Keratinocyte (primary cell): ENCODE measurements around the gene DRD3.

Experiments used
- EZH2 ChIP-seq: IDR thresholded peaks from one replicate; pipeline ENCODE4 v1.6.1; 2012; ENCODE audit warnings: inconsistent platforms, mild to moderate bottlenecking, low read length, moderate library complexity
- TF ChIP-seq, protein P1 (sequence below), 3 experiments: IDR thresholded peaks in 1 of 3; conservative IDR thresholded peaks in 1 of 3; optimal IDR thresholded peaks in 1 of 3; 2 replicates in 2 of 3; 3 replicates in 1 of 3; pipeline versions ENCODE3 to v1.5.1; 2011; ENCODE audit warnings: low read length in 3 of 3, mild to moderate bottlenecking in 3 of 3, moderate library complexity in 2 of 3, control low read depth in 1 of 3, inconsistent platforms in 1 of 3; ENCODE audit not compliant: insufficient read depth in 2 of 3; ENCODE audit errors: extremely low read depth in 1 of 3

DNA sequence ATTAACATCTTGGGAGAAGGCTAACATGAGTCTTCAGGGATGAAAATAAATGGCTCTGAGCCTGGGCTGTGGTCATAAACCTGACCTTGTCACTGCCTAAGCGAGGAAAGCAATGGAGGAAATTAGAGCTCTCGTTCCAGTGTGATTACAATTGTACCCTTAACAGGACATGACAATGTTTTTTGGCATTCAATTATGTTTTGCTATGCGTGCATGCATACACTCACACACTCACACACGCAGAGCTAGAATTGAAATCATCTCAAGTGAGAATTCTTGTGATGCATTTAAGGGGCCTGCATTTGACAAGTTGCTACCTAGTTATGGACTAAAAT is 34.4 kb upstream of the DRD3 start:
- TF ChIP-seq, protein P1, sequence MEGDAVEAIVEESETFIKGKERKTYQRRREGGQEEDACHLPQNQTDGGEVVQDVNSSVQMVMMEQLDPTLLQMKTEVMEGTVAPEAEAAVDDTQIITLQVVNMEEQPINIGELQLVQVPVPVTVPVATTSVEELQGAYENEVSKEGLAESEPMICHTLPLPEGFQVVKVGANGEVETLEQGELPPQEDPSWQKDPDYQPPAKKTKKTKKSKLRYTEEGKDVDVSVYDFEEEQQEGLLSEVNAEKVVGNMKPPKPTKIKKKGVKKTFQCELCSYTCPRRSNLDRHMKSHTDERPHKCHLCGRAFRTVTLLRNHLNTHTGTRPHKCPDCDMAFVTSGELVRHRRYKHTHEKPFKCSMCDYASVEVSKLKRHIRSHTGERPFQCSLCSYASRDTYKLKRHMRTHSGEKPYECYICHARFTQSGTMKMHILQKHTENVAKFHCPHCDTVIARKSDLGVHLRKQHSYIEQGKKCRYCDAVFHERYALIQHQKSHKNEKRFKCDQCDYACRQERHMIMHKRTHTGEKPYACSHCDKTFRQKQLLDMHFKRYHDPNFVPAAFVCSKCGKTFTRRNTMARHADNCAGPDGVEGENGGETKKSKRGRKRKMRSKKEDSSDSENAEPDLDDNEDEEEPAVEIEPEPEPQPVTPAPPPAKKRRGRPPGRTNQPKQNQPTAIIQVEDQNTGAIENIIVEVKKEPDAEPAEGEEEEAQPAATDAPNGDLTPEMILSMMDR (optimal IDR thresholded peaks at IDR 0.05 in 1 of 3, IDR thresholded peaks at IDR 0.05 in 1 of 3, conservative IDR thresholded peaks at IDR 0.05 in 1 of 3; ENCODE audit: extremely low read depth in 1 of 3, insufficient read depth in 2 of 3, low read length in 3 of 3), result no peak
- TF ChIP-seq EZH2, result no peak
